ENCODE measurements around the gene SLC16A11.
"Not testable (repeated sequence)": the region's sequence is repeated elsewhere in the genome, so short reads cannot be mapped to it uniquely, and the experiment has no call there.

The SLC16A11 gene, protein sequence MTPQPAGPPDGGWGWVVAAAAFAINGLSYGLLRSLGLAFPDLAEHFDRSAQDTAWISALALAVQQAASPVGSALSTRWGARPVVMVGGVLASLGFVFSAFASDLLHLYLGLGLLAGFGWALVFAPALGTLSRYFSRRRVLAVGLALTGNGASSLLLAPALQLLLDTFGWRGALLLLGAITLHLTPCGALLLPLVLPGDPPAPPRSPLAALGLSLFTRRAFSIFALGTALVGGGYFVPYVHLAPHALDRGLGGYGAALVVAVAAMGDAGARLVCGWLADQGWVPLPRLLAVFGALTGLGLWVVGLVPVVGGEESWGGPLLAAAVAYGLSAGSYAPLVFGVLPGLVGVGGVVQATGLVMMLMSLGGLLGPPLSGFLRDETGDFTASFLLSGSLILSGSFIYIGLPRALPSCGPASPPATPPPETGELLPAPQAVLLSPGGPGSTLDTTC

DNA sequence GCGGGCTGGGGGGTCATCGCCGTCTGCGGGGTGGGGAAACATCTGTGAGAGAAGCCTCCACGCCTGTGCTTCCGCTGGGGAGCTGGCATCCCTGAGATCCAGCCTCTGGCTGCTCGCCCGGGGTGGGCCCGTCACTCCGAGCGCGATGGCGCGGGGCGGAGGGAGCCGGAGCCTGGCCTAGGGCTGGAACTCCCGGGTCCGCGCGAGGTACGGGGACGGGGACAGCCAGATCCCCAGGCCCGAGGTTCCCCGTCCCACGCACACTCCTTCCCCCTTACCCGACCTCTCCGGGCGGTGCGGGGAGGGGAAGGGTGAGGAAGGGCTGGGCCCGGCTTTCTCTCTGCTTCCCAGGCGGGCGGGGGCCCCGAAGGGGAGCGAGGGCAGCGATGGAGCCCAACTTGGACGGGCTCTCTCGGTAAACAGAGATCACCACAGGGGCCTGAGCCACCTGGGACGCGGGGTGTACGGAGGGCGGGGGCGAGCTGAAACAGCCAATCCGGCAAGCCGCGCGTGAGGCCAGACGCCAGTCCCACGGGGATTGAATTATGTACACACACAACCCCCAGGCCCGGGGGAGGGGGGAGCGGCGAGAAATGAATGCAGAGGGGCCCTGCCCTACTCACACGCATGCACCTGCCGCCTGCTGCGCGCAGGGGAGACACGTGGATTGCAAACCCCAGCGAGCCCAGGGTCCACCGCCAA is at the start of gene SLC16A11:
Gene SLC16A11 (minus strand): TSS at position 596 of the 702 bp plus-strand sequence. CDS start 579 bp downstream, at position 17.
- Histone ChIP-seq H3K9me3 (ENCODE audit: low read length) (no peaks in the 10 kb centered on the region), H3K27me3 (ENCODE audit: insufficient read depth, low read length) (no peaks in the 10 kb centered on the region), H2AFZ (ENCODE audit: low read depth, low read length) (no peak within 1 kb of the TSS), H3K4me3 (ENCODE audit: low read length) (no peak within 1 kb of the TSS), H3K4me1 (ENCODE audit: insufficient read depth, low read length) (peaks cover 14% of the 10 kb centered on the region), H3K36me3 (ENCODE audit: insufficient read depth, low read length) (no peaks in the 10 kb centered on the region)

DNA sequence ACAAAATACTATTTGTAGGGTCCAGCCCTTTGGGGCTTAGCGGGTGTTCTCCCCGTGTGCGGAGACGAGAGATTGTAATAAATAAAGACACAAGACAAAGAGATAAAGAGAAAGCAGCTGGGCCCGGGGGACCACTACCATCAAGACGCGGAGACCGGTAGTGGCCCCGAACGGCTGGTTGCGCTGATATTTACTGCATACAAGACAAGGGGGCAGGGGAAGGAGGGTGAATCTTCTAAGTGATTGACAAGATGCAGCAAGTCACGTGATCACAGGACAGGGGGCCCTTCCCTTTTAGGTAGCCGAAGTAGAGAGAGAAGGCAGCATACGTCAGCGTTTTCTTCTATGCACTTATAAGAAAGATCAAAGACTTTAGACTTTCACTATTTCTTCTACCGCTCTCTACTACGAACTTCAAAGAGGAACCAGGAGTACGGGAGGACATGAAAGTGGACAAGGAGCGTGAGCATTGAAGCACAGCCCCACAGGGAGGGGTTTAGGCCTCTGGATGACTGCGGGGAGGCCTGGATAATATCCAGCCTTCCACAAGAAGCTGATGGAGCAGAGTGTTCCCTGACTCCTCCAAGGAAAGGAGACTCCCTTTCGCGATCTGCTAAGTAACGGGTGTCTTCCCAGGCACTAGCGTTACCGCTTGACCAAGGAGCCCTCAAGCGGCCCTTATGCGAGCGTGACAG is 47.6 kb upstream of the SLC16A11 start:
- H3K4me1 ChIP-seq (ENCODE audit: insufficient read depth, low read length); H2AFZ ChIP-seq (ENCODE audit: low read depth, low read length); H3K4me3 ChIP-seq (ENCODE audit: low read length); H3K36me3 ChIP-seq (ENCODE audit: insufficient read depth, low read length); H3K9me3 ChIP-seq (ENCODE audit: low read length); H3K27me3 ChIP-seq (ENCODE audit: insufficient read depth, low read length): not testable (repeated sequence)

GRCh38 chr17:7089570-7089969 is 45.7 kb upstream of the SLC16A11 start:
- H3K36me3 ChIP-seq (ENCODE audit: insufficient read depth, low read length); H2AFZ ChIP-seq (ENCODE audit: low read depth, low read length); H3K4me1 ChIP-seq (ENCODE audit: insufficient read depth, low read length); H3K9me3 ChIP-seq (ENCODE audit: low read length); H3K4me3 ChIP-seq (ENCODE audit: low read length); H3K27me3 ChIP-seq (ENCODE audit: insufficient read depth, low read length): not testable (repeated sequence)

GRCh38 chr17:7088442-7088841 is 44.5 kb upstream of the SLC16A11 start:
- not testable (repeated sequence) for H3K4me1 ChIP-seq (ENCODE audit: insufficient read depth, low read length); H3K36me3 ChIP-seq (ENCODE audit: insufficient read depth, low read length); H2AFZ ChIP-seq (ENCODE audit: low read depth, low read length); H3K4me3 ChIP-seq (ENCODE audit: low read length); H3K9me3 ChIP-seq (ENCODE audit: low read length); H3K27me3 ChIP-seq (ENCODE audit: insufficient read depth, low read length)

DNA sequence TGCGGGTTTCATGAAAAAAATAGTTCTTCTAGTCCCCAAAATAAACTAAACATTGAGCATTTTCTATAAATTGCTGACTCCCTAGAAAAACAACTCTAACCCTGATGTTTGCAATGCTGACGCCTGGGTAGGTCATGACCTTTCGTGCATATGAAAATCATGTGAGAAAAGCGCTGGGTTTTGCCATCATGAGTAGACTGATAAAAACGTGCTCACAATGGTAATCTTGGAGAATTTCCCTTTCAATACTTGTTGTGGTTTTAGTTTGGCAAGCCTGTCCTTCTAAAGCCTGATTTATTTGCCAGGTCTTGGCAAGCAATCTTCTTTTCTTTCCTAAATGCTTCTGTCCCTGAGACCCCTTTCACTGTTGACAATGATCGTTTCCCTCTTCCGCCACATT is 40.2 kb upstream of the SLC16A11 start:
- Histone ChIP-seq H3K36me3 (ENCODE audit: insufficient read depth, low read length) (no peaks in the 10 kb centered on the region), H3K4me1 (ENCODE audit: insufficient read depth, low read length) (peaks cover 4% of the 10 kb centered on the region), H3K27me3 (ENCODE audit: insufficient read depth, low read length) (no peaks in the 10 kb centered on the region), H2AFZ (ENCODE audit: low read depth, low read length) (no peak overlapping the region), H3K9me3 (ENCODE audit: low read length) (peaks cover 3% of the 10 kb centered on the region), H3K4me3 (ENCODE audit: low read length) (no peak overlapping the region)

- Histone ChIP-seq H3K36me3 (ENCODE audit: insufficient read depth, low read length) (no peaks in the 10 kb centered on the region), H3K4me3 (ENCODE audit: low read length) (no peak overlapping the region), H3K9me3 (ENCODE audit: low read length) (peaks cover 3% of the 10 kb centered on the region), H2AFZ (ENCODE audit: low read depth, low read length) (no peak overlapping the region), H3K4me1 (ENCODE audit: insufficient read depth, low read length) (peaks cover 4% of the 10 kb centered on the region), H3K27me3 (ENCODE audit: insufficient read depth, low read length) (no peaks in the 10 kb centered on the region)
Measured at GRCh38 chr17:7083592-7083991, 39.7 kb upstream of the SLC16A11 start.

DNA sequence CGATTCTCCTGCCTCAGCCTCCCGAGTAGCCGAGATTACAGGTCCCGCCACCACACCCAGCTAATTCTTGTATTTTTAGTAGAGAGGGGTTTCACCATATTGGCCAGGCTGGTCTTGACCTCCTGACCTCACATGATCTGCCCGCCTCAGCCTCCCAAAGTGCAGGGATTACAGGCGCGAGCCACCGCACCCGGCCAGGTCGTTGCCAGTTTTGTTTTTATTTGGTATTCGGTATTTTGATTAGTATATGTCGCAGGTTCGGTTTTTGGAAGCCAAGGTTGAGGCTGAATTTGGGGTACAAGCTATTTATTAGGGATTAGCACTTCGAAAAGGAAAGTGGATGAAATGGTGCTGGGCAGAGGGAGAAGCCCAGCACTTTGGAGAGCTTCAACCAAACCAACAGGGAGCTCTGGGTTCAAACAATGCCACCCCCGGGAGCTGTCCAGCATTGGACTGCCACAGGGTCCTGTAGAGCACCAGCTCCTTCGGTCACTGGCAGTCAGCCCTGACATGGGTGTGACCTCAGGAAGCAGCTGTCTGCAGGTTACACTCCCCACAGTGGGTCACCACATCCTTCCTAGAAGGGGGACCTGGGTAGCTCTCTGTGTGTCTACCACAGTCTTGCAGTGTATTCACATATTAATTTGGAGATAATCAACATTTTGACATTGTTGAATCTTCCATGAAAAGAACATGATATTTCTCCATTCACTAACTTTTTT is 37.6 kb upstream of the SLC16A11 start:
- Histone ChIP-seq H2AFZ (ENCODE audit: low read depth, low read length) (no peak overlapping the region), H3K4me1 (ENCODE audit: insufficient read depth, low read length) (no peaks in the 10 kb centered on the region), H3K4me3 (ENCODE audit: low read length) (no peak overlapping the region), H3K36me3 (ENCODE audit: insufficient read depth, low read length) (no peaks in the 10 kb centered on the region), H3K27me3 (ENCODE audit: insufficient read depth, low read length) (no peaks in the 10 kb centered on the region), H3K9me3 (ENCODE audit: low read length) (peaks cover 3% of the 10 kb centered on the region)

GRCh38 chr17:7080456-7081041 is 36.7 kb upstream of the SLC16A11 start:
- H3K27me3 ChIP-seq (ENCODE audit: insufficient read depth, low read length), result no peaks in the 10 kb centered on the region
- H2AFZ ChIP-seq (ENCODE audit: low read depth, low read length), result no peak overlapping the region
- no peak overlapping the region for H3K4me3 ChIP-seq (ENCODE audit: low read length)
- H3K4me1 ChIP-seq (ENCODE audit: insufficient read depth, low read length), result no peaks in the 10 kb centered on the region
- H3K36me3 ChIP-seq (ENCODE audit: insufficient read depth, low read length), result no peaks in the 10 kb centered on the region
- H3K9me3 ChIP-seq (ENCODE audit: low read length), result peaks cover 3% of the 10 kb centered on the region

GRCh38 chr17:7079581-7080455 is 35.9 kb upstream of the SLC16A11 start, which contains the start of gene CLEC10A:
Gene CLEC10A, minus strand, starts transcription at chr17:7080251. Its CDS starts 1,439 bp downstream, at chr17:7078812.
- Histone ChIP-seq H3K4me3 (ENCODE audit: low read length) (no peak within 1 kb of the TSS), H3K9me3 (ENCODE audit: low read length) (peaks cover 3% of the 10 kb centered on the region), H2AFZ (ENCODE audit: low read depth, low read length) (no peak within 1 kb of the TSS), H3K4me1 (ENCODE audit: insufficient read depth, low read length) (no peaks in the 10 kb centered on the region), H3K36me3 (ENCODE audit: insufficient read depth, low read length) (no peaks in the 10 kb centered on the region), H3K27me3 (ENCODE audit: insufficient read depth, low read length) (no peaks in the 10 kb centered on the region)

GRCh38 chr17:7078711-7079110 is 34.8 kb upstream of the SLC16A11 start:
- Histone ChIP-seq H3K4me1 (ENCODE audit: insufficient read depth, low read length) (no peaks in the 10 kb centered on the region), H2AFZ (ENCODE audit: low read depth, low read length) (no peak overlapping the region), H3K4me3 (ENCODE audit: low read length) (no peak overlapping the region), H3K36me3 (ENCODE audit: insufficient read depth, low read length) (no peaks in the 10 kb centered on the region), H3K27me3 (ENCODE audit: insufficient read depth, low read length) (no peaks in the 10 kb centered on the region), H3K9me3 (ENCODE audit: low read length) (peaks cover 3% of the 10 kb centered on the region)

GRCh38 chr17:7077911-7078546 is 34.1 kb upstream of the SLC16A11 start:
- no peaks in the 10 kb centered on the region for H3K27me3 ChIP-seq (ENCODE audit: insufficient read depth, low read length)
- no peak overlapping the region for H2AFZ ChIP-seq (ENCODE audit: low read depth, low read length)
- no peaks in the 10 kb centered on the region for H3K4me1 ChIP-seq (ENCODE audit: insufficient read depth, low read length)
- H3K36me3 ChIP-seq (ENCODE audit: insufficient read depth, low read length), result no peaks in the 10 kb centered on the region
- H3K9me3 ChIP-seq (ENCODE audit: low read length), result peaks cover 3% of the 10 kb centered on the region
- no peak overlapping the region for H3K4me3 ChIP-seq (ENCODE audit: low read length)

Data from neuron (in vitro differentiated cells).